ACC112 (cell line): ENCODE measurements around the gene NPIPA3.
"Not testable (repeated sequence)": the region's sequence is repeated elsewhere in the genome, so short reads cannot be mapped to it uniquely, and the experiment has no call there.

Source experiments
- H2AFZ ChIP-seq: fragments of 200-600 bp; sonication (generic); one replicate; pipeline ENCODE4 v1.6.0; 2017; ENCODE audit warnings: antibody characterized with exemption, low read length; ENCODE audit not compliant: unreplicated experiment
- H3K27ac ChIP-seq: fragments of 200-600 bp; sonication (generic); 2 replicates; pipeline ENCODE4 v1.5.1; 2014; ENCODE audit warnings: low read depth, mild to moderate bottlenecking, antibody characterized with exemption, low read length, moderate library complexity
- H3K27me3 ChIP-seq: fragments of 200-600 bp; sonication (generic); 2 replicates; pipeline ENCODE4 v1.6.1; 2014; ENCODE audit warnings: mild to moderate bottlenecking, antibody characterized with exemption, low read length, moderate library complexity, mixed read lengths; ENCODE audit not compliant: insufficient read depth
- H3K36me3 ChIP-seq: fragments of 200-600 bp; sonication (generic); 2 replicates; pipeline ENCODE4 v1.6.1; 2016; ENCODE audit warnings: mild to moderate bottlenecking, antibody characterized with exemption, low read length, moderate library complexity, mixed read lengths; ENCODE audit not compliant: insufficient read depth
- H3K4me1 ChIP-seq: fragments of 200-600 bp; sonication (generic); one replicate; pipeline ENCODE4 v1.6.1; 2016; ENCODE audit warnings: low read length, mixed read lengths; ENCODE audit not compliant: insufficient read depth, unreplicated experiment, control insufficient read depth
- H3K4me3 ChIP-seq: fragments of 200-600 bp; sonication (generic); 2 replicates; pipeline ENCODE4 v1.5.1; 2014; ENCODE audit warnings: mild to moderate bottlenecking, low read depth, low read length
- H3K79me2 ChIP-seq: fragments of 200-600 bp; sonication (generic); one replicate; pipeline ENCODE4 v1.6.0; 2016; ENCODE audit warnings: low read length; ENCODE audit not compliant: control insufficient read depth, unreplicated experiment, insufficient read depth

Gene NPIPA3

DNA sequence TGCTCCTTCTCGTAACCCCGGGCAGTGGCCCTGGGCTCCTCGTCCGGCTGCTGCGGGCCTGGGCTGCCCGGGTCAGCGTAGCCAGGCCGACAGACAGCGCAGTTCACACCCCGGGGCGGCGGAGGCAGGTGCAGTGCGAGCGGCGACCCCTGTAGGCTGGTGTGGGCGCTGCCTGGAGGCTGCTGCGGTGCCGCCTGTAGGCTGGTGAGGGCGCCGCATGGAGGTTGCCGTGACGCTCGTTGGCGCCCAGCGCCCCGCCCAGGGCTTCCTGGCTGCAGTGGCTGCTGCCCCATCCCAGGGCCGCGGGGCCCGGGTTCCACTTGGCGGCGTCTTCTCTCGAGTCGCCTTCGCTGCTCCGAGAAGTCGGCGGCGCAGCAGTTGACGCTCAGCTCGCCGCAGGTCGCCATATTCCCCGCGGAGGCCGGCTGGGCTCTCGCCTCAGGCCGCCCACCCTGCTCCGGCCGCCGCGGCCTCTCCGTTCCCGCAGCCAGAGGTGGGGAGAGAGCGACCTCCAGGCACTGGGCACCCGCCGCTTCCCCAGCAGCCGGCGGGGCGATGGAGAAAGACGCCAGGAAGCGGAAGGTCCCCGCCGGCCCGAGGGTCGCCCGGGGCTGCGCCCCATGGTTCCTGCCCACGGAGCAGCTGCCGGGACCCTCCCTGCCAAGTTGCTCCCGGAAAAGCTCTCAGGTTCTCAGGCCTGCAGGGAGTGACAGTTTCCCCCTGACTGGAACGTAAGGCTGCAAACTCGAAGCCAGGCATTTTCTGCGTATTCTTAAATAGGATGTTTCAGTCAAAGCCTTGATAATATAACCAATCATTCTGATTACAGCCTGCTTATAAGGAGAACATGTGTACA is 39.3 kb downstream of the NPIPA3 start, which contains the start of gene NPIPA2:
Gene NPIPA2, plus strand, starts transcription at position 261 of the 856 bp plus-strand sequence. CDS start 5,533 bp downstream, outside the sequence.
- not testable (repeated sequence) for H3K36me3 ChIP-seq, H2AFZ ChIP-seq, H3K27ac ChIP-seq, H3K79me2 ChIP-seq, H3K4me3 ChIP-seq, H3K4me1 ChIP-seq, H3K27me3 ChIP-seq

- not testable (repeated sequence) for H2AFZ ChIP-seq, H3K27me3 ChIP-seq, H3K4me3 ChIP-seq, H3K79me2 ChIP-seq, H3K27ac ChIP-seq, H3K4me1 ChIP-seq, H3K36me3 ChIP-seq
These were observed 70.4 kb downstream of the NPIPA3 start for GRCh38 chr16:14773654-14774053.

DNA sequence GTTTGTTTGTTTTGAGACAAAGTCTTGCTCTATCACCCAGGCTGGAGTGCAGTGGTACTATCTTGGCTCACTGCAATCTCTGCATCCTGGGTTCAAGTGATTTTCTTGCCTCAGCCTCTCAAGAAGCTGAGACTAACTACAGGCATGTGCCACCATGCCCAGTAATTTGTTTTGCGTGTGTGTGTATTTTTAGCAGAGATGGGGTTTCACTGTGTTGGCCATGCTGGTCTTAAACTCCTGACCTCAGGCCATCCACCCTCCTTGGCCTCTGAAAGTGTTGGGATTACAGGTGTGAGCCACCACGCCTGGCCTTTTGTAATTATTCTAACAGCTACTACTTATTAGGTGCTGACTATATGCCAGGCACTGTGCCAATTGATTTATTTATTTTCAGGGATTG is 72.4 kb downstream of the NPIPA3 start:
- not testable (repeated sequence) for H3K4me1 ChIP-seq, H3K27ac ChIP-seq, H3K4me3 ChIP-seq, H3K36me3 ChIP-seq, H3K79me2 ChIP-seq, H2AFZ ChIP-seq, H3K27me3 ChIP-seq
